Activated CD4-positive, alpha-beta memory T cell treated with anti-CD3 and anti-CD28 coated beads for 36 hours (primary cell): ENCODE measurements around the gene NOTUM. TPM values are rescaled to one million over a fixed set of nuclear protein-coding genes. Genes with fewer than 3 reads are reported as not detected.
"Not testable (repeated sequence)": the region's sequence is repeated elsewhere in the genome, so short reads cannot be mapped to it uniquely, and the experiment has no call there.

Source experiments
- CTCF ChIA-PET: fragments of 350-600 bp; sonication (Branson Sonifier 250); formaldehyde crosslinking; loops from one replicate; lab custom pipeline; 2021; ENCODE audit warnings: antibody characterized with exemption, inconsistent platforms; lab: Charles Lee
- POLR2A ChIA-PET: fragments of 350-600 bp; sonication (Branson Sonifier 250); formaldehyde crosslinking; loops from one replicate; lab custom pipeline; 2021; ENCODE audit warnings: antibody characterized with exemption; lab: Charles Lee
- DNase-seq: peaks from one replicate; pipeline ENCODE4 v3.0.0-alpha.2; 2020
- H3K27ac Mint-ChIP-seq: one replicate; pipeline ENCODE4 v1.8.0; 2021; ENCODE audit warnings: mixed read lengths
- H3K27me3 Mint-ChIP-seq: one replicate; pipeline ENCODE4 v1.8.0; 2021; ENCODE audit warnings: mixed read lengths
- H3K36me3 Mint-ChIP-seq: one replicate; pipeline ENCODE4 v1.8.0; 2021; ENCODE audit warnings: mixed read lengths
- H3K4me1 Mint-ChIP-seq: one replicate; pipeline ENCODE4 v1.8.0; 2021; ENCODE audit warnings: low read depth, mixed read lengths
- H3K4me3 Mint-ChIP-seq: one replicate; pipeline ENCODE4 v1.8.0; 2021; ENCODE audit warnings: mild to moderate bottlenecking, mixed read lengths
- H3K9me3 Mint-ChIP-seq: one replicate; pipeline ENCODE4 v1.8.0; 2021; ENCODE audit warnings: mixed read lengths
- intact Hi-C: fragments of 100-400 bp; cut with micrococcal nuclease; formaldehyde crosslinking; loops from one replicate; pipeline ENCODE4 v1.15.1; 2023
- total RNA-seq, 2 experiments: library from RNA; stranded (reverse); gene quantifications; one replicate each; pipeline ENCODE4 v1.2.3, GENCODE V29; 2021

Gene NOTUM
- total RNA-seq, 2 experiments from 2014 or later: 0.22 to 0.40 TPM

- DNase-seq: no peak
- no peak overlapping the region for H3K27ac Mint-ChIP-seq
- CTCF ChIA-PET: no interaction called here
- no peak overlapping the region for H3K4me3 Mint-ChIP-seq
- intact Hi-C loops: no loop called here
- POLR2A ChIA-PET: no interaction called here
- peaks cover 19% of the 10 kb centered on the region for H3K27me3 Mint-ChIP-seq
- H3K36me3 Mint-ChIP-seq: no peaks in the 10 kb centered on the region
- H3K9me3 Mint-ChIP-seq: no peaks in the 10 kb centered on the region
- peaks cover 2% of the 10 kb centered on the region for H3K4me1 Mint-ChIP-seq
Observed at GRCh38 chr17:81957691-81958432, 3.1 kb downstream of the NOTUM start.

GRCh38 chr17:81956607-81957589 is 4.1 kb downstream of the NOTUM start:
- Mint-ChIP-seq H3K4me3 (no peak overlapping the region), H3K9me3 (no peaks in the 10 kb centered on the region), H3K36me3 (no peaks in the 10 kb centered on the region), H3K4me1 (peaks cover 2% of the 10 kb centered on the region), H3K27ac (no peak overlapping the region), H3K27me3 (peaks cover 14% of the 10 kb centered on the region)
- no peak for DNase-seq
- intact Hi-C loops: no loop called here
- POLR2A ChIA-PET: interaction anchor here (0.6 kb wide), 1 partner anchor 8 kb away, joined by 3 read pairs; no protein-coding TSS in a partner anchor
- CTCF ChIA-PET: no interaction called here

GRCh38 chr17:81955756-81956544 is 5.0 kb downstream of the NOTUM start:
- Mint-ChIP-seq H3K27ac (no peak overlapping the region), H3K4me1 (peaks cover 2% of the 10 kb centered on the region), H3K9me3 (no peaks in the 10 kb centered on the region), H3K27me3 (peaks cover 14% of the 10 kb centered on the region), H3K4me3 (no peak overlapping the region), H3K36me3 (no peaks in the 10 kb centered on the region)
- POLR2A ChIA-PET: interaction anchor here (0.6 kb wide), 1 partner anchor 9 kb away, joined by 3 read pairs; no protein-coding TSS in a partner anchor
- no peak for DNase-seq
- CTCF ChIA-PET: interaction anchor here (0.9 kb wide), 1 partner anchor 64 kb away, joined by 3 read pairs; no protein-coding TSS in a partner anchor
- intact Hi-C loops: no loop called here

DNA sequence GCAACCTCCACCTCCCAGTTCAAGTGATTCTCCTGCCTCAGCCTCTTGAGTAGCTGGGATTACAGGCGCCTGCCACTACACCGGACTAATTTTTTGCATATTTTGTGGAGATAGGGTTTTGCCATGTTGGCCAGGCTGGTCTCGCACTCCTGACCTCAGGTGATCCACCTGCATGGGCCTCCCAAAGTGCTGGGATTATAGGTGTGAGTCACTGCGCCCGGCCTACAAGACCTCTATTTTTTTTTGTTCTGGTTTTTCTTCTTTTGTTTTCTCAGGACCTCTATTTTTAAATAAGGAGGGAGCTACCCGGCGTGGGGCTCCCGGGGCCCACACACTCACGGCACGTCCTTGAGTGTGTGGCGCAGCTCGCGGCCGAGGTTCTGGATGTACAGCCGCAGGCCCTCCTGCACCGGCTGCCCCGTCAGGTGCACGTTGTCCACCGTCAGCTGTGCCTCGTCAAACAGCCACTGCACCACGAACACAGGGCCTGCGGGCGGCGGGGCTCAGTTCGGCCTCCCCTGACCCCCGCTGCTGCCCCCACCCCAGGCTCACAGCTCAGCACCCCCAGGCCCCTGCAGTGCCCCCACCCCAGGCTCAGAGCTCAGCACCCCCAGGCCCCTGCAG is 5.8 kb downstream of the NOTUM start:
- Mint-ChIP-seq H3K27me3 (peaks cover 12% of the 10 kb centered on the region), H3K4me3 (no peak overlapping the region), H3K27ac (no peak overlapping the region), H3K9me3 (no peaks in the 10 kb centered on the region), H3K4me1 (peaks cover 2% of the 10 kb centered on the region), H3K36me3 (no peaks in the 10 kb centered on the region)
- POLR2A ChIA-PET: no interaction called here
- CTCF ChIA-PET: interaction anchor here (0.9 to 1.3 kb wide), 3 partner anchors 11 to 66 kb away, joined by 3 to 4 read pairs (median 4); no protein-coding TSS in a partner anchor
- intact Hi-C loops: no loop called here
- no peak for DNase-seq

DNA sequence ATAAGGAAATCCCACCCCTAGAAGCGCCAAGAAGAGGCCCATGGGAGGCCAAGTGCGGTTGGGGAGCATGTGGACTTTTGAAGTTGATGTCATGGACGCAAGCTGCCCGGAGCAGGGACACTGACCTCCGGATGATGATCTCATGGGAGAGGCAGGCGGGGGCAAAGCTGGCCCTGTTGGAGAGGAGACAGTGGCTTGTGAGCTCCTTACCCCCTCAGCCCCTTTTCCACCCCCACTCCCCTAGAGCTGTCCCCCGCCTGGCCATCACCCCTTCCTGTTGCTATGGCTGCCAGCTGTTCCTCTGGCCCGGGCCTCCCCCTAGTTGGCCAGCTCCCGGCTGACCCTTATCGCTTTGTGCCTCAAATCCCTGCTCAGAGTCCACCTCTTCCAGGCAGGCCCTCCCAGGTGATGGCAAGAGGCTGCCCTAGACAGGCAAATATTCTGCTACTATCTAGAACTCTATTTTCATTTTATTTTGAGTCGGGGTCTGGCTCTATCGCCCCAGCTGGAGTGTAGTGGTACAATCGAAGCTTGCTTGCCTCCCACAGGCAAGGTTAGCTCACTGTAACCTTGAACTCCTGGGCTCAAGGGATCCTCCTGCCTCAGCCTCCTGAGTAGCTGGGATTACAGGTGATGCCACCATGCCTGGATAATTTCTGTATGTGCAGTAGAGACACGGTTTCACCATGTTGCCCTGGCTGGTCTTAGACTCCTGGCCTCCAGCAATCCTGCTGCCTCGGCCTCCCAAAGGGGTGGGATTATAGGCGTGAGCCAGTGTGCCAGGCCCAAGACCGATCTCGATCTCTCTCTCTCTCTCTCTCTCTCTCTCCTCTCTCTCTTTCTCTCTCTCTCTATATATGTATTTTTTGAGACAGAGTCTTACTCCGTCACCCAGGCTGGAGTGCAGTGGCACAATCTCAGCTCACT is 6.6 kb downstream of the NOTUM start:
- H3K4me1 Mint-ChIP-seq: peaks cover 2% of the 10 kb centered on the region
- H3K36me3 Mint-ChIP-seq: no peaks in the 10 kb centered on the region
- ChIA-PET CTCF (interaction anchor here (1.1 to 1.3 kb wide), 3 partner anchors 12 to 67 kb away, joined by 4 to 7 read pairs (median 4); no protein-coding TSS in a partner anchor), POLR2A (no interaction called here)
- no peaks in the 10 kb centered on the region for H3K9me3 Mint-ChIP-seq
- H3K27ac Mint-ChIP-seq: no peak overlapping the region
- H3K27me3 Mint-ChIP-seq: peaks cover 12% of the 10 kb centered on the region
- intact Hi-C loops: no loop called here
- no peak overlapping the region for H3K4me3 Mint-ChIP-seq
- no peak for DNase-seq

- DNase-seq, intact Hi-C loops, H3K9me3 Mint-ChIP-seq, H3K4me1 Mint-ChIP-seq, H3K27me3 Mint-ChIP-seq, H3K4me3 Mint-ChIP-seq, H3K27ac Mint-ChIP-seq, H3K36me3 Mint-ChIP-seq: not testable (repeated sequence)
- POLR2A ChIA-PET: interaction anchor here (0.6 kb wide), 1 partner anchor 420 kb away, joined by 3 read pairs; no protein-coding TSS in a partner anchor
- CTCF ChIA-PET: interaction anchor here (1.0 to 1.2 kb wide), 2 partner anchors 67 to 68 kb away, joined by 3 to 7 read pairs; no protein-coding TSS in a partner anchor
Observed at GRCh38 chr17:81953443-81953842, 7.5 kb downstream of the NOTUM start.

DNA sequence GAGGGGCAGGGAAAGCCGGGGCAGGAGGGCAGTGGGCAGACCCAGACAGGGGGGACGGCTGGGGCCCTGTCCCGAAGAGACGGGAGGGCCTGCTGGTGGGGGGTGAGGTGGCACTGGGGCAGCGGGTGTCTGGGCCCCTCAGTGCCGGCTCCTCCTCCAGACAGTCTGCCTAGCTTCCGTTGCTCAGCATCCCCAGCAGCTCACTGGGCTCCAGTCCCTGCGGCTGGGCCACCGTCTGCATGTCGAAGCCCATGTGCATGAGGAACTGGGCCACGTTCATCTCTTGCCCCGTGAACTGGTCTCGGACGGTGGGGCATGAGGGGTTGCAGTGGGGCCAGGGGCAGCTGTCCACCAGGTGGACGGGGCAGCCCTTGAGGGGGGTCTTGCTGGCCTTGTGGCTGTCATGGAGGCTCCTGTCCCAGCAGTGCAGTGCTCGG is 8.2 kb downstream of the NOTUM start:
- Mint-ChIP-seq H3K4me3 (no peak overlapping the region), H3K36me3 (no peaks in the 10 kb centered on the region), H3K9me3 (no peaks in the 10 kb centered on the region), H3K27ac (no peak overlapping the region), H3K4me1 (no peaks in the 10 kb centered on the region), H3K27me3 (no peaks in the 10 kb centered on the region)
- POLR2A ChIA-PET: no interaction called here
- DNase-seq: no peak
- CTCF ChIA-PET: interaction anchor here (1.0 kb wide), 1 partner anchor 69 kb away, joined by 3 read pairs; no protein-coding TSS in a partner anchor
- intact Hi-C loops: no loop called here

DNA sequence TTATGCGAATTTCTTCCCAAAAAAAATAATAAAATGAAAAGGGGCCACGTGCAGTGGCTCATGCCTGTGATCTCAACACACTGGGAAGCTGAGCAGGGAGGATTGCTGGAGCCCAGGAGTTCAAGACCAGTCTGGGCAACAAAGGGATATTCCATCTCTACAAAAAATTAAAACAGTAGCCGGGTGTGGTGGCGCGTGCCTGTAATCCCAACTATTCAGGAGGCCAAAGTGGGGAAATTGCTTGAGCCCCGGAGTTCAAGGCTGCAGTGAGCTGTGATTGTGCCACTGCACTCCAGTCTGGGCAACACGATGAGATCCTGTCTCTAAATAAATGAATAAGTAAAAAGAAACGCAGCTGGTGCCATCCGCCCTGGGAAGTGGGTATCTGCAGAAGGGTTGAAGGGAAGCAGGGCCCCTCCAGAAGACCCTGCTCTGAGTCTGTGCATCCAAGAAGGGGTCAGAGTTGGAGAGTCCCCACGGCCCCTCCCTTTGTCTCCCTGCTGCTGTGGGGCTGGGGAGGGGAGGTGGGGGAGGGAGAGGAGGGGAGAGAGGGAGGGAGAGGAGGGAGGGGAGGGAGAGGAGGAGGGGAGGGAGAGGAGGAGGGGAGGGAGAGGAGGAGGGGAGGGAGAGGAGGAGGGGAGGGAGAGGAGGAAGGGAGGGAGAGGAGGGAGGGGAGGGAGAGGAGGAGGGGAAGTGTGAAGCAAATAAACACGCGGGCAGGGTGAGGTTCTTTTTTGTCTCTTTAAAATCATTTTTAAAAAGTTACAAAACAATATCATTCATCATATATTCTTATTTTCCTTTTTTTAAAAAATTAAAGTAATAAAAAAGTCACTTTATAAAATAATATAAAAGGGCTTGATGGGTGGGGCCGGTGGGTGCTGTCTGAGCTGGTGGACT is 9.0 kb downstream of the NOTUM start:
- H3K9me3 Mint-ChIP-seq: no peaks in the 10 kb centered on the region
- H3K4me1 Mint-ChIP-seq: no peaks in the 10 kb centered on the region
- H3K27ac Mint-ChIP-seq: no peak overlapping the region
- POLR2A ChIA-PET: no interaction called here
- no peaks in the 10 kb centered on the region for H3K36me3 Mint-ChIP-seq
- DNase-seq: no peak
- intact Hi-C loops: no loop called here
- H3K4me3 Mint-ChIP-seq: no peak overlapping the region
- no peaks in the 10 kb centered on the region for H3K27me3 Mint-ChIP-seq
- CTCF ChIA-PET: interaction anchor here (0.6 kb wide), 1 partner anchor 194 kb away, joined by 3 read pairs; no protein-coding TSS in a partner anchor

GRCh38 chr17:81950501-81950900 is 10.5 kb downstream of the NOTUM start:
- CTCF ChIA-PET: interaction anchor here (1.2 kb wide), 1 partner anchor 9 kb away, joined by 6 read pairs; no protein-coding TSS in a partner anchor
- no peak overlapping the region for H3K27ac Mint-ChIP-seq
- intact Hi-C loops: no loop called here
- H3K27me3 Mint-ChIP-seq: no peaks in the 10 kb centered on the region
- no peaks in the 10 kb centered on the region for H3K9me3 Mint-ChIP-seq
- H3K4me3 Mint-ChIP-seq: no peak overlapping the region
- H3K4me1 Mint-ChIP-seq: no peaks in the 10 kb centered on the region
- no peaks in the 10 kb centered on the region for H3K36me3 Mint-ChIP-seq
- POLR2A ChIA-PET: no interaction called here
- no peak for DNase-seq
